ENCODE data around the gene DMWD. TPM values are rescaled to one million over a fixed set of nuclear protein-coding genes. Genes with fewer than 3 reads are reported as not detected.

DMWD gene
- total and polyA plus RNA-seq, 2 of the 13 experiments (the other 11 are each of a cell fraction or from before 2014, with no cell fraction given), result 10.3 to 14.9 TPM

DNA sequence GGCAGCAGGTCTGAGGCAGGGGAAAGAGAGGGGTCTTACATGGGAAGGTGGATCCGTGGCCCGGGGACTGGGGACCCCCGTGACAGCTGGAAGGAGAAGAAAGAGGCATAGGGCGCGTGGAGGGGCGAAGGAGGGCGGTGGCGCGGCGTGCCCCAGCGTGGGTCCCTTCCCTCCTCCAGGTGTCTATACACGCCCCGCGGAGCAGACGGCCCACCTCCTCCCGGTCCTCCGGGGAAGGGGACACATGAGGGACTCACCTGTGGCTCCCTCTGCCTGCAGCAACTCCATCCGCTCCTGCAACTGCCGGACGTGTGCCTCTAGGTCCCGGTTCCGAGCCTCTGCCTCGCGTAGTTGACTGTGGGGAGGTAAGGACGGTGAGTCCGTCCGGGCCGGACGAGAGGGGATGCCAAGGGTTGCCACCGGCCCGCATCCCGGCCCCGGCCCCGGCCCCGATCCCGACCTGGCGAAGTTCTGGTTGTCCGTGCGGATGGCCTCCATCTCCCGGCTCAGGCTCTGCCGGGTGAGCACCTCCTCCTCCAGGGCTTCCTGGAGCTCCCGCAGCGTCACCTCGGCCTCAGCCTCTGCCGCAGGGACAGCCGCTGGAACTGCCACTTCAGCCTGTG, 21.2 kb downstream of the DMWD start:
- intact Hi-C loops (cut with micrococcal nuclease; ENCODE audit: unreplicated experiment), result no loop called here
- Histone ChIP-seq H4K20me1 (ENCODE audit: insufficient read depth, low read length) (no peaks in the 10 kb centered on the region), H3K79me2 (ENCODE audit: insufficient read depth, low read length) (peaks cover 3% of the 10 kb centered on the region), H3K4me3 (replicated peaks in 1 of 3; ENCODE audit: insufficient read depth in 1 of 3, low read depth in 2 of 3, low read length in 3 of 3) (peak overlapping the region in 2 of 3 experiments; percentile 52 to 69; a peak in 2 of 6 replicates), H2AFZ (ENCODE audit: low read length) (no peak overlapping the region), H3K27ac (ENCODE audit: extremely low read length, insufficient read depth, low read length) (peak overlapping the region; percentile 85), H3K9me3 (ENCODE audit: low read length) (no peaks in the 10 kb centered on the region), H3K36me3 (replicated peaks in 1 of 2; ENCODE audit: control insufficient read depth in 1 of 2, insufficient read depth in 2 of 2, low read length in 2 of 2) (no peaks in the 10 kb centered on the region), H3K27me3 (ENCODE audit: control insufficient read depth in 1 of 2, insufficient read depth in 2 of 2, low read length in 2 of 2) (no peaks in the 10 kb centered on the region), H3K4me1 (ENCODE audit: insufficient read depth, low read length) (peaks cover 24% of the 10 kb centered on the region), H3K9ac (ENCODE audit: insufficient read depth, low read depth, low read length) (peak overlapping the region; percentile 48), H3K4me2 (ENCODE audit: low read depth, low read length) (peak overlapping the region; percentile 72)
- DNase-seq (ENCODE audit: low spot score) (no peak), ATAC-seq (no peak), FAIRE-seq (no peak)
- no TSS peak for BruUV-seq (replicated peaks)
- CTCF ChIA-PET (ENCODE audit: low intra/inter-chr PET ratio, low total read pairs), result interaction anchor here (2.4 kb wide), 1 partner anchor 28 kb away, joined by 17 read pairs; no protein-coding TSS in a partner anchor
- POLR2A ChIA-PET, result interaction anchor here (0.9 to 4.7 kb wide), 9 partner anchors 10 to 188 kb away, joined by 4 to 94 read pairs (median 11); partner anchors contain the start of genes DMPK, DMWD, FOXA3 and QPCTL
- in situ Hi-C loops (cut with HindIII; ENCODE audit: extremely low pct_ligation_motif_present, low pct_unique_long_range_greater_than_20kb), result no loop called here
- WGBS (ENCODE audit: low lambda C conversion rate), result 94% methylated on average over 23 of the region's 46 CpGs
- TF ChIP-seq GPBP1L1 (CRISPR knock-in tag; IDR thresholded peaks at IDR 0.05) (no peak), REST (IDR thresholded peaks at IDR 0.05; ENCODE audit: borderline replicate concordance in 1 of 2, low read depth in 1 of 2, low read length in 2 of 2) (no peak), KDM2A (CRISPR knock-in tag; IDR thresholded peaks at IDR 0.05; ENCODE audit: borderline replicate concordance, low read depth) (no peak), ZMYM3 (CRISPR knock-in tag; IDR thresholded peaks at IDR 0.05) (no peak), ATF1 (CRISPR knock-in tag; IDR thresholded peaks at IDR 0.05) (no peak), SPEN (CRISPR knock-in tag; IDR thresholded peaks at IDR 0.05; ENCODE audit: low read depth) (no peak), CEBPG (CRISPR knock-in tag; IDR thresholded peaks at IDR 0.05) (no peak), FOSL2 (CRISPR knock-in tag; IDR thresholded peaks at IDR 0.05) (no peak), YEATS4 (CRISPR knock-in tag; IDR thresholded peaks at IDR 0.05; ENCODE audit: borderline replicate concordance) (no peak), KDM6A (CRISPR knock-in tag; IDR thresholded peaks at IDR 0.05; ENCODE audit: low read depth) (no peak), ZSCAN20 (CRISPR knock-in tag; IDR thresholded peaks at IDR 0.05; ENCODE audit: borderline replicate concordance) (no peak), ZHX1 (CRISPR knock-in tag; IDR thresholded peaks at IDR 0.05; ENCODE audit: low read depth) (no peak), BHLHE40 (IDR thresholded peaks at IDR 0.05; ENCODE audit: low read length) (no peak), GLI4 (CRISPR knock-in tag; IDR thresholded peaks at IDR 0.05; ENCODE audit: borderline replicate concordance) (no peak), ZSCAN31 (CRISPR knock-in tag; IDR thresholded peaks at IDR 0.05; ENCODE audit: low read depth) (no peak)
- TF ChIP-seq, protein P1, sequence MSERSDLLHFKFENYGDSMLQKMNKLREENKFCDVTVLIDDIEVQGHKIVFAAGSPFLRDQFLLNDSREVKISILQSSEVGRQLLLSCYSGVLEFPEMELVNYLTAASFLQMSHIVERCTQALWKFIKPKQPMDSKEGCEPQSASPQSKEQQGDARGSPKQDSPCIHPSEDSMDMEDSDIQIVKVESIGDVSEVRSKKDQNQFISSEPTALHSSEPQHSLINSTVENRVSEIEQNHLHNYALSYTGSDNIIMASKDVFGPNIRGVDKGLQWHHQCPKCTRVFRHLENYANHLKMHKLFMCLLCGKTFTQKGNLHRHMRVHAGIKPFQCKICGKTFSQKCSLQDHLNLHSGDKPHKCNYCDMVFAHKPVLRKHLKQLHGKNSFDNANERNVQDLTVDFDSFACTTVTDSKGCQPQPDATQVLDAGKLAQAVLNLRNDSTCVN (CRISPR knock-in tag; IDR thresholded peaks at IDR 0.05; ENCODE audit: borderline replicate concordance), result no peak
